Loucy (cell line): ENCODE measurements around the gene APLP2.

Source experiments
- CTCF ChIP-seq: fragments of 200-600 bp; sonication (generic); conservative IDR thresholded peaks from 2 replicates; pipeline ENCODE4 v1.5.1; 2014; ENCODE audit warnings: mild to moderate bottlenecking, antibody characterized with exemption, low read length
- EZH2phosphoT487 ChIP-seq: fragments of 200-600 bp; IDR thresholded peaks from 2 replicates; pipeline ENCODE4 v1.6.1; 2018; ENCODE audit warnings: antibody characterized with exemption, mild to moderate bottlenecking, moderate library complexity, borderline replicate concordance

- TF ChIP-seq CTCF (no peak), EZH2phosphoT487 (no peak)
Observed at GRCh38 chr11:130062026-130062425, 7.7 kb upstream of the APLP2 start.
